HEK293 (cell line): ENCODE data around the gene LIN7A.

Experiments used
- CTCF ChIA-PET: fragments of 350-600 bp; formaldehyde crosslinking; extraction: SDS; loops from one replicate; lab custom pipeline; 2021; ENCODE audit warnings: antibody characterized with exemption; lab: Yijun Ruan, JAX
- POLR2A ChIA-PET: fragments of 300-600 bp; formaldehyde crosslinking; extraction: SDS; loops from one replicate; lab custom pipeline; 2020; ENCODE audit warnings: antibody characterized with exemption, inconsistent platforms; lab: Yijun Ruan, JAX
- H3K27ac ChIP-seq: fragments of 200-500 bp; sonication (Bioruptor generic); 2 replicates; pipeline ENCODE4 v1.5.1; 2014; ENCODE audit warnings: low read depth, low read length, control low read depth, inconsistent platforms; ENCODE audit errors: extremely low read depth
- H3K36me3 ChIP-seq, 2 experiments: fragments of 200-500 bp in 1 of 2; sonication (Bioruptor generic) in 1 of 2; 1 replicate in 1 of 2; 2 replicates in 1 of 2; pipeline ENCODE4 v1.5.1; 2014 to 2017; ENCODE audit warnings: inconsistent platforms in 2 of 2, low read length in 2 of 2; ENCODE audit not compliant: control insufficient read depth in 2 of 2, insufficient read depth in 1 of 2
- H3K4me1 ChIP-seq: fragments of 200-500 bp; sonication (Bioruptor generic); 2 replicates; pipeline ENCODE4 v1.5.1; 2014; ENCODE audit warnings: mild to moderate bottlenecking, low read length, inconsistent platforms; ENCODE audit not compliant: control insufficient read depth, insufficient read depth
- H3K4me3 ChIP-seq: 2 replicates; pipeline ENCODE4 v1.5.1; 2011; ENCODE audit warnings: low read depth, mild to moderate bottlenecking, control low read depth, low read length, moderate library complexity
- H3K9me3 ChIP-seq: fragments of 200-500 bp; sonication (Bioruptor generic); 2 replicates; pipeline ENCODE4 v1.5.1; 2014; ENCODE audit warnings: low read depth, low read length, inconsistent platforms; ENCODE audit not compliant: control insufficient read depth, insufficient read depth
- BCL11B ChIP-seq: fragments of 450-650 bp; formaldehyde crosslinking; IDR thresholded peaks from 2 replicates; pipeline ENCODE4 v1.5.1; 2016; ENCODE audit warnings: low read depth, missing biosample characterization, missing genetic modification characterization
- HOXA7 ChIP-seq: sonication (generic); formaldehyde crosslinking; IDR thresholded peaks from 2 replicates; pipeline ENCODE4 v1.8.1; 2022; ENCODE audit warnings: missing genetic modification reagents, borderline replicate concordance
- SCRT2 ChIP-seq: fragments of 450-650 bp; formaldehyde crosslinking; IDR thresholded peaks from 2 replicates; pipeline ENCODE4 v1.5.1; 2016; ENCODE audit warnings: missing biosample characterization, missing genetic modification characterization
- SP2 ChIP-seq: fragments of 450-650 bp; formaldehyde crosslinking; IDR thresholded peaks from 2 replicates; pipeline ENCODE4 v1.5.1; 2016; ENCODE audit warnings: missing biosample characterization, missing genetic modification characterization
- TCF7L2 ChIP-seq: IDR thresholded peaks from 2 replicates; pipeline ENCODE4 v1.6.1; 2011; ENCODE audit warnings: low read depth, mild to moderate bottlenecking, inconsistent platforms, low read length, moderate library complexity, borderline replicate concordance
- TRIM28 ChIP-seq: IDR thresholded peaks from 2 replicates; pipeline ENCODE4 v1.6.1; 2011; ENCODE audit warnings: low read length, control low read depth, borderline replicate concordance
- ZFP37 ChIP-seq: fragments of 450-650 bp; formaldehyde crosslinking; IDR thresholded peaks from 2 replicates; pipeline ENCODE4 v1.5.1; 2016; ENCODE audit warnings: missing biosample characterization, missing genetic modification characterization
- ZNF174 ChIP-seq: fragments of 450-650 bp; formaldehyde crosslinking; IDR thresholded peaks from 2 replicates; pipeline ENCODE4 v1.5.0; 2017; ENCODE audit warnings: missing biosample characterization, mild to moderate bottlenecking, missing genetic modification characterization
- ZNF248 ChIP-seq: fragments of 450-650 bp; formaldehyde crosslinking; IDR thresholded peaks from 2 replicates; pipeline ENCODE4 v1.5.1; 2017; ENCODE audit warnings: missing biosample characterization, missing genetic modification characterization
- ZNF423 ChIP-seq: fragments of 450-650 bp; formaldehyde crosslinking; IDR thresholded peaks from 2 replicates; pipeline ENCODE4 v1.5.1; 2016; ENCODE audit warnings: missing biosample characterization, missing genetic modification characterization
- ZNF473 ChIP-seq: fragments of 450-650 bp; formaldehyde crosslinking; IDR thresholded peaks from 2 replicates; pipeline ENCODE4 v1.5.1; 2017; ENCODE audit warnings: missing biosample characterization, missing genetic modification characterization
- ZNF48 ChIP-seq: fragments of 450-650 bp; formaldehyde crosslinking; IDR thresholded peaks from 2 replicates; pipeline ENCODE4 v1.5.1; 2016; ENCODE audit warnings: missing biosample characterization, missing genetic modification characterization
- ZNF501 ChIP-seq: fragments of 450-650 bp; formaldehyde crosslinking; IDR thresholded peaks from 2 replicates; pipeline ENCODE4 v1.5.1; 2016; ENCODE audit warnings: missing biosample characterization, missing genetic modification characterization
- ZNF530 ChIP-seq: fragments of 450-650 bp; formaldehyde crosslinking; IDR thresholded peaks from 2 replicates; pipeline ENCODE4 v1.5.1; 2016; ENCODE audit warnings: low read depth, missing biosample characterization, missing genetic modification characterization
- ZNF549 ChIP-seq: fragments of 450-650 bp; IDR thresholded peaks from 2 replicates; pipeline ENCODE4 v1.5.1; 2018; ENCODE audit warnings: missing biosample characterization, missing genetic modification characterization, mild to moderate bottlenecking, inconsistent platforms, moderate library complexity
- ZNF555 ChIP-seq: fragments of 450-650 bp; formaldehyde crosslinking; conservative IDR thresholded peaks from 2 replicates; pipeline ENCODE4 v1.5.1; 2017; ENCODE audit warnings: missing biosample characterization, mild to moderate bottlenecking, missing genetic modification characterization, inconsistent platforms
- ZNF623 ChIP-seq: fragments of 450-650 bp; formaldehyde crosslinking; IDR thresholded peaks from 2 replicates; pipeline ENCODE4 v1.5.1; 2016; ENCODE audit warnings: missing biosample characterization, missing genetic modification characterization
- ZNF768 ChIP-seq: fragments of 450-650 bp; formaldehyde crosslinking; IDR thresholded peaks from 2 replicates; pipeline ENCODE4 v1.5.1; 2018; ENCODE audit warnings: missing biosample characterization, mild to moderate bottlenecking, missing genetic modification characterization
- TF ChIP-seq, protein P1 (sequence below): fragments of 450-650 bp; formaldehyde crosslinking; IDR thresholded peaks from 2 replicates; pipeline ENCODE4 v1.5.1; 2016; ENCODE audit warnings: missing biosample characterization, missing genetic modification characterization
- TF ChIP-seq, protein P2 (sequence below): fragments of 450-650 bp; formaldehyde crosslinking; IDR thresholded peaks from 2 replicates; pipeline ENCODE4 v1.5.1; 2016; ENCODE audit warnings: missing biosample characterization, missing genetic modification characterization
- TF ChIP-seq, protein P3 (sequence below): fragments of 450-650 bp; formaldehyde crosslinking; IDR thresholded peaks from 2 replicates; pipeline ENCODE4 v1.5.1; 2016; ENCODE audit warnings: missing biosample characterization, missing genetic modification characterization, borderline replicate concordance
- TF ChIP-seq, protein P4 (sequence below): fragments of 450-650 bp; formaldehyde crosslinking; IDR thresholded peaks from 2 replicates; pipeline ENCODE4 v1.5.1; 2016; ENCODE audit warnings: missing biosample characterization, missing genetic modification characterization

LIN7A gene

DNA sequence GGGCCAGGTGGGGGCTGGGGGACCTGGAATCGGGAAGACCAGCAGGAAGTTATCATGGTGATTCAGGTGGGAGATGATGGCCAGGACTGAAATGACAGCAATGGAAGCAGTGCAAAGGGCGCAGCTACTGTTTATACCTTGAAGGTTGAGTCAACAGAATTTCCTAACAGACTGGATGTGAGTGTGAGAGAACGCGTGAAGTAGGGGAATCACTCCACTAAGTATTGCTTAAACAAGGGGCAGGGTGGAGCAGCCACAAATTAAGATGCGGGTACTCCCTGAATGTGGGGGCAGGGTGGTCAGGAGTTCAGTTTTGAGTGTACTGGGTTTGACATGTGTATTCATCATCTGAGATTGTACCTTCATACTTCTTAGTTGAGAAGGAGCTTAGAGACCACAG lies 175.9 kb downstream of the LIN7A start:
- ChIA-PET CTCF (interaction anchor here (1.4 to 2.9 kb wide), 2 partner anchors 16 to 348 kb away, joined by 3 to 17 read pairs; no protein-coding TSS in a partner anchor), POLR2A (no interaction called here)
- no peak overlapping the region for H3K4me3 ChIP-seq

DNA sequence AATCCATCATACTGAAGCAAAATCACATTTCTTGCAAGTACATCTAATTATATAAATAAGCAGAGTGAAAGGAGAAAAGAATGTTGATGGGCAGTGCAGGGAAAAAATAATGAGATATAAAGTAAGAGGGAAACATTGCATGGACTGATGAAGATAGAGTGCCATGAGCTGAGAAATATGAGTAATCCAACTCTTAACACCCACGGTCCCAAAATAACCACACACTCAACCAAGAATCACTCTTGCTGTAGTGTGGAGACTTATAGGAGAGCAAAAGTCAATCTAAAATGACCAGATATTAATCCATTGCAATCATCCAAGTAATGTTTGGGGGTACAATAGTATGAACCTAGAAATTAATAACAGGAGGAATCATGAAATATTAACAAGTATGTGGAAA lies 180.9 kb downstream of the LIN7A start:
- no peak overlapping the region for H3K27ac ChIP-seq
- TF ChIP-seq TRIM28 (no peak), SP2 (tag by site-specific recombination) (no peak), ZFP37 (no peak), ZNF423 (tag by site-specific recombination) (no peak), HOXA7 (CRISPR knock-in tag) (no peak)
- TF ChIP-seq, protein P1, sequence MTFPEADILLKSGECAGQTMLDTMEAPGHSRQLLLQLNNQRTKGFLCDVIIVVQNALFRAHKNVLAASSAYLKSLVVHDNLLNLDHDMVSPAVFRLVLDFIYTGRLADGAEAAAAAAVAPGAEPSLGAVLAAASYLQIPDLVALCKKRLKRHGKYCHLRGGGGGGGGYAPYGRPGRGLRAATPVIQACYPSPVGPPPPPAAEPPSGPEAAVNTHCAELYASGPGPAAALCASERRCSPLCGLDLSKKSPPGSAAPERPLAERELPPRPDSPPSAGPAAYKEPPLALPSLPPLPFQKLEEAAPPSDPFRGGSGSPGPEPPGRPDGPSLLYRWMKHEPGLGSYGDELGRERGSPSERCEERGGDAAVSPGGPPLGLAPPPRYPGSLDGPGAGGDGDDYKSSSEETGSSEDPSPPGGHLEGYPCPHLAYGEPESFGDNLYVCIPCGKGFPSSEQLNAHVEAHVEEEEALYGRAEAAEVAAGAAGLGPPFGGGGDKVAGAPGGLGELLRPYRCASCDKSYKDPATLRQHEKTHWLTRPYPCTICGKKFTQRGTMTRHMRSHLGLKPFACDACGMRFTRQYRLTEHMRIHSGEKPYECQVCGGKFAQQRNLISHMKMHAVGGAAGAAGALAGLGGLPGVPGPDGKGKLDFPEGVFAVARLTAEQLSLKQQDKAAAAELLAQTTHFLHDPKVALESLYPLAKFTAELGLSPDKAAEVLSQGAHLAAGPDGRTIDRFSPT (tag by site-specific recombination), result no peak
- ChIA-PET CTCF (no interaction called here), POLR2A (no interaction called here)
- H3K4me3 ChIP-seq, result no peak overlapping the region
- H3K36me3 ChIP-seq, result no peaks in the 10 kb centered on the region
- H3K4me1 ChIP-seq, result no peaks in the 10 kb centered on the region
- H3K9me3 ChIP-seq, result no peaks in the 10 kb centered on the region

More for the DNA sequence above, 175.9 kb downstream of the LIN7A start:
- H3K36me3 ChIP-seq, result no peaks in the 10 kb centered on the region
- no peaks in the 10 kb centered on the region for H3K9me3 ChIP-seq
- H3K27ac ChIP-seq, result no peak overlapping the region
- no peaks in the 10 kb centered on the region for H3K4me1 ChIP-seq
- TF ChIP-seq ZNF768 (tag by site-specific recombination), result no peak
- TF ChIP-seq, protein P2, sequence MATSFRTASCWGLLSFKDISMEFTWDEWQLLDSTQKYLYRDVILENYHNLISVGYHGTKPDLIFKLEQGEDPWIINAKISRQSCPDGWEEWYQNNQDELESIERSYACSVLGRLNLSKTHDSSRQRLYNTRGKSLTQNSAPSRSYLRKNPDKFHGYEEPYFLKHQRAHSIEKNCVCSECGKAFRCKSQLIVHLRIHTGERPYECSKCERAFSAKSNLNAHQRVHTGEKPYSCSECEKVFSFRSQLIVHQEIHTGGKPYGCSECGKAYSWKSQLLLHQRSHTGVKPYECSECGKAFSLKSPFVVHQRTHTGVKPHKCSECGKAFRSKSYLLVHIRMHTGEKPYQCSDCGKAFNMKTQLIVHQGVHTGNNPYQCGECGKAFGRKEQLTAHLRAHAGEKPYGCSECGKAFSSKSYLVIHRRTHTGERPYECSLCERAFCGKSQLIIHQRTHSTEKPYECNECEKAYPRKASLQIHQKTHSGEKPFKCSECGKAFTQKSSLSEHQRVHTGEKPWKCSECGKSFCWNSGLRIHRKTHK (tag by site-specific recombination), result no peak
- no peak for TF ChIP-seq ZNF501 (tag by site-specific recombination)
- TF ChIP-seq, protein P3, sequence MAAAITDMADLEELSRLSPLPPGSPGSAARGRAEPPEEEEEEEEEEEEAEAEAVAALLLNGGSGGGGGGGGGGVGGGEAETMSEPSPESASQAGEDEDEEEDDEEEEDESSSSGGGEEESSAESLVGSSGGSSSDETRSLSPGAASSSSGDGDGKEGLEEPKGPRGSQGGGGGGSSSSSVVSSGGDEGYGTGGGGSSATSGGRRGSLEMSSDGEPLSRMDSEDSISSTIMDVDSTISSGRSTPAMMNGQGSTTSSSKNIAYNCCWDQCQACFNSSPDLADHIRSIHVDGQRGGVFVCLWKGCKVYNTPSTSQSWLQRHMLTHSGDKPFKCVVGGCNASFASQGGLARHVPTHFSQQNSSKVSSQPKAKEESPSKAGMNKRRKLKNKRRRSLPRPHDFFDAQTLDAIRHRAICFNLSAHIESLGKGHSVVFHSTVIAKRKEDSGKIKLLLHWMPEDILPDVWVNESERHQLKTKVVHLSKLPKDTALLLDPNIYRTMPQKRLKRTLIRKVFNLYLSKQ (tag by site-specific recombination), result no peak
- TF ChIP-seq, protein P4, sequence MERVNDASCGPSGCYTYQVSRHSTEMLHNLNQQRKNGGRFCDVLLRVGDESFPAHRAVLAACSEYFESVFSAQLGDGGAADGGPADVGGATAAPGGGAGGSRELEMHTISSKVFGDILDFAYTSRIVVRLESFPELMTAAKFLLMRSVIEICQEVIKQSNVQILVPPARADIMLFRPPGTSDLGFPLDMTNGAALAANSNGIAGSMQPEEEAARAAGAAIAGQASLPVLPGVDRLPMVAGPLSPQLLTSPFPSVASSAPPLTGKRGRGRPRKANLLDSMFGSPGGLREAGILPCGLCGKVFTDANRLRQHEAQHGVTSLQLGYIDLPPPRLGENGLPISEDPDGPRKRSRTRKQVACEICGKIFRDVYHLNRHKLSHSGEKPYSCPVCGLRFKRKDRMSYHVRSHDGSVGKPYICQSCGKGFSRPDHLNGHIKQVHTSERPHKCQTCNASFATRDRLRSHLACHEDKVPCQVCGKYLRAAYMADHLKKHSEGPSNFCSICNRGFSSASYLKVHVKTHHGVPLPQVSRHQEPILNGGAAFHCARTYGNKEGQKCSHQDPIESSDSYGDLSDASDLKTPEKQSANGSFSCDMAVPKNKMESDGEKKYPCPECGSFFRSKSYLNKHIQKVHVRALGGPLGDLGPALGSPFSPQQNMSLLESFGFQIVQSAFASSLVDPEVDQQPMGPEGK (tag by site-specific recombination), result no peak
- no peak for TF ChIP-seq ZNF174 (tag by site-specific recombination)
- no peak for TF ChIP-seq ZNF530 (tag by site-specific recombination)
- TF ChIP-seq, all 188 proteins: peak for 0

DNA sequence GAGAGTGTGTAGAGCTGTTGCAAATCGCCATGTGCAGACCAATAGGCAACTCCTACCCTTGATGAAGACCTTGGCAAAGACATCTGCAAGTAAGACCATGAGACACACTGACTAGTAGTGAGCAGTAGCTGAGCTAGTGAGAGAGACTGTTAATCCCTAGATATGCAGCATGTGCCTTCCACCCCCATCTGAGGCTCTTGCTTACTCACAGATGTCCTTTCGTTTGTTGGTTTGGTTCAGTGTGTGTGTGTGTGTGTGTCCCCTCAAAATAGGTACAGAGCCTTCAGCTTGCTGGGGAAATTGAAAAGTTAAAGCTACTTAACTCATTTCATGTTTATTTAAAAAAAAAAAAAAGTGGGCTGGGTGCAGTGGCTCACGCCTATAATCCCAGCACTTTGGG lies 183.5 kb downstream of the LIN7A start:
- Histone ChIP-seq H3K4me3 (no peak overlapping the region), H3K36me3 (no peaks in the 10 kb centered on the region), H3K9me3 (no peaks in the 10 kb centered on the region), H3K27ac (no peak overlapping the region), H3K4me1 (no peaks in the 10 kb centered on the region)
- ChIA-PET CTCF (interaction anchor here (1.2 kb wide), 1 partner anchor 281 kb away, joined by 4 read pairs; no protein-coding TSS in a partner anchor), POLR2A (no interaction called here)
- TF ChIP-seq ZNF248 (tag by site-specific recombination), result no peak
- no peak for TF ChIP-seq ZNF555 (tag by site-specific recombination)
- no peak for TF ChIP-seq ZNF623 (tag by site-specific recombination)
- TF ChIP-seq ZNF48 (tag by site-specific recombination), result no peak
- no peak for TF ChIP-seq ZNF473 (tag by site-specific recombination)
- TF ChIP-seq BCL11B (tag by site-specific recombination), result no peak
- no peak for TF ChIP-seq TCF7L2
- no peak for TF ChIP-seq SCRT2 (tag by site-specific recombination)
- no peak for TF ChIP-seq ZNF549 (tag by site-specific recombination)
